GM12864 (cell line): Measurements from ENCODE around the gene SLC38A3.
"Not testable (repeated sequence)": the region's sequence is repeated elsewhere in the genome, so short reads cannot be mapped to it uniquely, and the experiment has no call there.

ENCODE experiments used
- DNase-seq: peaks from one replicate; pipeline ENCODE4 v3.0.0-alpha.2; 2011; ENCODE audit warnings: low read depth
- H3K4me3 ChIP-seq: 2 replicates; pipeline ENCODE4 v1.5.1; 2011; ENCODE audit warnings: mild to moderate bottlenecking, low read depth, low read length, control low read depth
- TF ChIP-seq, protein P1 (sequence below): IDR thresholded peaks from 2 replicates; pipeline ENCODE4 v1.5.1; 2011; ENCODE audit warnings: low read depth, mild to moderate bottlenecking, moderate library complexity, low read length, control low read depth, inconsistent platforms; ENCODE audit errors: missing control alignments

Gene SLC38A3

DNA sequence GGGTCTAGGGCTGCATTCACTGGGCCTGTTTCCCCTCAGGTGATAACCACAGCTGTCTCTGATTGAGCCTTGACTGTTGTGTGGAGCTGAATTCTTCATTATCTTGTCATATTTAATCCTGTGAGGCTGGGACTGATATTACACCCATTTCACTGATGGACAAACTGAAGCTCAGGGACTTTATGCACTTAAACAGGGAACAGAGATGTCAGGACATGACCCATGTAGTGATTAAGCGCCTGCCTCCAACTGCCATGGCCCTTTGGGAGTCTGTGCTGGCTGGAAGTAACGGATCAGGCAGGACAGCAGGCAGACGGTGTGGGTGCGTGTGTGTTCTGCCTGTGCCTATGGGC is 38.4 kb downstream of the SLC38A3 start:
- no peak overlapping the region for H3K4me3 ChIP-seq
- TF ChIP-seq, protein P1, sequence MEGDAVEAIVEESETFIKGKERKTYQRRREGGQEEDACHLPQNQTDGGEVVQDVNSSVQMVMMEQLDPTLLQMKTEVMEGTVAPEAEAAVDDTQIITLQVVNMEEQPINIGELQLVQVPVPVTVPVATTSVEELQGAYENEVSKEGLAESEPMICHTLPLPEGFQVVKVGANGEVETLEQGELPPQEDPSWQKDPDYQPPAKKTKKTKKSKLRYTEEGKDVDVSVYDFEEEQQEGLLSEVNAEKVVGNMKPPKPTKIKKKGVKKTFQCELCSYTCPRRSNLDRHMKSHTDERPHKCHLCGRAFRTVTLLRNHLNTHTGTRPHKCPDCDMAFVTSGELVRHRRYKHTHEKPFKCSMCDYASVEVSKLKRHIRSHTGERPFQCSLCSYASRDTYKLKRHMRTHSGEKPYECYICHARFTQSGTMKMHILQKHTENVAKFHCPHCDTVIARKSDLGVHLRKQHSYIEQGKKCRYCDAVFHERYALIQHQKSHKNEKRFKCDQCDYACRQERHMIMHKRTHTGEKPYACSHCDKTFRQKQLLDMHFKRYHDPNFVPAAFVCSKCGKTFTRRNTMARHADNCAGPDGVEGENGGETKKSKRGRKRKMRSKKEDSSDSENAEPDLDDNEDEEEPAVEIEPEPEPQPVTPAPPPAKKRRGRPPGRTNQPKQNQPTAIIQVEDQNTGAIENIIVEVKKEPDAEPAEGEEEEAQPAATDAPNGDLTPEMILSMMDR, result no peak
- no peak for DNase-seq

DNA sequence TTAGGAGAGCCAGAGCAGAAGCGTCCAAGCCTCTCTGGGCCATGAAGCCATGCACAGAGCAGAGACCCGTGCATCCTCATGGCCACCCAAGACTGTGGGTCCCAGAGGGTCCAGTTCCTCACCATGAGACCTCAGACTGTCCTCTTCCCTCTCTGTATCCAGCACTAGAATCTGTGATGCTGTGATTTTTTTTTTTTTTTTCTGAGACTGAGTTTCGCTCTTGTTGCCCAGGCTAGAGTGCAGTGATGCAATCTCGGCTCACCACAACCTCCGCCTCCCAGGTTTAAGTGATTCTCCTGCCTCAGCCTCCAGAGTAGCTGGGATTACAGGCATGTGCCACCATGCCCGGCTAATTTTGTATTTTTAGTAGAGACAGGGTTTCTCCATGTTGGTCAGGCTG is 39.7 kb downstream of the SLC38A3 start:
- not testable (repeated sequence) for DNase-seq, H3K4me3 ChIP-seq

GRCh38 chr3:50245251-50245745 is 40.2 kb downstream of the SLC38A3 start:
- no peak for DNase-seq
- H3K4me3 ChIP-seq, result no peak overlapping the region; the same call in 1 of the 2 replicates
- TF ChIP-seq, protein P1, result no peak

GRCh38 chr3:50245831-50246516 is 40.9 kb downstream of the SLC38A3 start:
- TF ChIP-seq, protein P1, result peak; percentile 96
- peak overlapping the region; percentile 43 for H3K4me3 ChIP-seq

GRCh38 chr3:50246517-50246954 is 41.5 kb downstream of the SLC38A3 start:
- TF ChIP-seq, protein P1, result no peak
- peak overlapping the region; percentile 43 for H3K4me3 ChIP-seq
- no peak for DNase-seq

More at GRCh38 chr3:50245831-50246516, 40.9 kb downstream of the SLC38A3 start:
- DNase-seq, result peak; percentile 37

DNA sequence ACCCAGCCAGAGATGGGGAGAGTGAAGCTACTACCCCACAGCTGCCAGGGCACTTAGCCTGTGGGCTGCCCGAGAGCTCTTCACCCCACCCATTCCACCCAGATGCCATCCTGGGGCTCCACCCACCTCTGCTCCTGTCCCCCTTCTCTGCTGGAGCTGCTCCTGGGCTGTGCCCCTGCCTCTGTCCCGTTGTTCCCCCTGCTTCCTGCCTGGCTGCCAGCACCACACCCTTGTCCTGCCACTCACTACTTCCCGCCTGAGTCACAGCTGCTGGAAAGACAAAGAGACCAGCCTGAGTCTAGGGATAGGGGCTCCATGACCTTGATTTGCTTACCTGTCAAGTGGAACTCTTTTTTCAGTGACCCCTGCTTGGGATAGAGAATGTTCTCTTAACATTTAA is 43.3 kb downstream of the SLC38A3 start:
- no peak for DNase-seq
- TF ChIP-seq, protein P1, result no peak

GRCh38 chr3:50249457-50249856 is 44.4 kb downstream of the SLC38A3 start:
- DNase-seq, result no peak
- TF ChIP-seq, protein P1, result no peak
- H3K4me3 ChIP-seq, result no peak overlapping the region

More for the DNA sequence above, 43.3 kb downstream of the SLC38A3 start:
- H3K4me3 ChIP-seq, result no peak overlapping the region
